GM13976 (cell line): ENCODE measurements around the gene SOX2.

ENCODE experiments used
- DNase-seq: peaks from one replicate; pipeline ENCODE4 v3.0.0; 2012; ENCODE audit warnings: low spot score
- CTCF ChIP-seq: IDR thresholded peaks from 2 replicates; pipeline ENCODE4 v1.5.1; 2012; ENCODE audit warnings: borderline replicate concordance, mild to moderate bottlenecking; ENCODE audit not compliant: insufficient read depth; ENCODE audit errors: extremely low read depth, missing control alignments, control extremely low read depth
- in situ Hi-C: fragments of 300-500 bp; cut with MboI; formaldehyde crosslinking; loops from one replicate; pipeline ENCODE4 v1.12.0; 2022; ENCODE audit warnings: low sequenced_read_pairs, mixed read lengths, inconsistent platforms; ENCODE audit not compliant: unreplicated experiment

The SOX2 gene

GRCh38 chr3:181724192-181724965, 12.7 kb downstream of the SOX2 start:
- in situ Hi-C loops = loop anchor here (25.0 kb wide), 1 partner anchor 538 kb away; no protein-coding TSS in a partner anchor
- TF ChIP-seq CTCF = no peak
- DNase-seq = no peak

- no peak for TF ChIP-seq CTCF
- in situ Hi-C loops = no loop called here
- DNase-seq = peak; percentile 38
These were observed 13.5 kb downstream of the SOX2 start for GRCh38 chr3:181725131-181725731.

- DNase-seq = no peak
- in situ Hi-C loops = no loop called here
- no peak for TF ChIP-seq CTCF
These were observed 14.1 kb downstream of the SOX2 start for GRCh38 chr3:181725830-181726229.

GRCh38 chr3:181726351-181727330, 14.9 kb downstream of the SOX2 start:
- in situ Hi-C loops = no loop called here
- no peak for TF ChIP-seq CTCF
- DNase-seq = peak; percentile 39

GRCh38 chr3:181727341-181728032, 15.8 kb downstream of the SOX2 start:
- TF ChIP-seq CTCF = no peak
- DNase-seq = no peak
- in situ Hi-C loops = no loop called here
